SK-N-SH (cell line): Measurements from ENCODE around the gene HCN1. TPM values are rescaled to one million over a fixed set of nuclear protein-coding genes. Genes with fewer than 3 reads are reported as not detected.

Source experiments
- CTCF ChIA-PET: fragments of 300-600, 350-600 bp; formaldehyde crosslinking; extraction: SDS; loops from one replicate; lab custom pipeline; 2021; lab: Yijun Ruan, JAX
- POLR2A ChIA-PET: fragments of 350-600 bp; sonication (Branson Sonifier 250); formaldehyde crosslinking; extraction: SDS; loops from one replicate; lab custom pipeline; 2020; ENCODE audit warnings: antibody characterized with exemption, inconsistent platforms; lab: Yijun Ruan, JAX
- DNase-seq: peaks from one replicate; pipeline ENCODE4 v3.0.0; 2012
- H2AFZ ChIP-seq: fragments of 200-600 bp; sonication (generic); 2 replicates; pipeline ENCODE4 v1.8.1; 2016; ENCODE audit warnings: antibody characterized with exemption, mild to moderate bottlenecking, low read depth
- H3F3A ChIP-seq: fragments of 200-600 bp; sonication (generic); replicated peaks from 2 replicates; pipeline ENCODE3; 2016; ENCODE audit warnings: antibody characterized with exemption, mild to moderate bottlenecking; ENCODE audit not compliant: insufficient read depth
- H3K27ac ChIP-seq, 2 experiments: fragments of 200-500 bp in 1 of 2; fragments of 200-600 bp in 1 of 2; sonication (Bioruptor generic) in 1 of 2; sonication (generic), shearing (Covaris generic) in 1 of 2; 2 replicates each; pipeline versions ENCODE4 v1.5.1 to v1.6.1; 2014 to 2016; ENCODE audit warnings: low read depth in 2 of 2, inconsistent platforms in 1 of 2, low read length in 1 of 2, mild to moderate bottlenecking in 1 of 2, mixed read lengths in 1 of 2
- H3K27me3 ChIP-seq: fragments of 200-600 bp; sonication (generic), shearing (Covaris generic); 2 replicates; pipeline ENCODE4 v1.6.1; 2016; ENCODE audit warnings: mixed run types; ENCODE audit not compliant: insufficient read depth
- H3K36me3 ChIP-seq, 2 experiments: fragments of 200-500 bp in 1 of 2; fragments of 200-600 bp in 1 of 2; sonication (Bioruptor generic) in 1 of 2; sonication (generic) in 1 of 2; replicated peaks in 1 of 2; 2 replicates each; pipeline versions ENCODE3 to v1.5.1; 2014 to 2016; ENCODE audit warnings: low read length in 1 of 2, mild to moderate bottlenecking in 1 of 2; ENCODE audit not compliant: insufficient read depth in 2 of 2, control insufficient read depth in 1 of 2
- H3K4me1 ChIP-seq, 2 experiments: fragments of 200-500 bp in 1 of 2; fragments of 200-600 bp in 1 of 2; sonication (Bioruptor generic) in 1 of 2; sonication (generic), shearing (Covaris generic) in 1 of 2; 2 replicates each; pipeline versions ENCODE4 v1.5.1 to v1.6.1; 2014 to 2016; ENCODE audit warnings: low read depth in 1 of 2, low read length in 1 of 2, mixed run types in 1 of 2; ENCODE audit not compliant: insufficient read depth in 2 of 2, control insufficient read depth in 1 of 2
- H3K4me2 ChIP-seq: fragments of 200-600 bp; sonication (generic), shearing (Covaris generic); 2 replicates; pipeline ENCODE4 v1.6.1; 2017; ENCODE audit warnings: mixed run types
- H3K4me3 ChIP-seq, 2 experiments: fragments of 200-500 bp in 1 of 2; fragments of 200-600 bp in 1 of 2; sonication (Bioruptor generic) in 1 of 2; sonication (generic), shearing (Covaris generic) in 1 of 2; 2 replicates each; pipeline versions ENCODE4 v1.5.1 to v1.8.1; 2014 to 2016; ENCODE audit warnings: low read depth in 2 of 2, inconsistent platforms in 1 of 2, low read length in 1 of 2, mild to moderate bottlenecking in 1 of 2, mixed read lengths in 1 of 2, moderate library complexity in 1 of 2
- H3K79me2 ChIP-seq: fragments of 200-600 bp; sonication (generic); 2 replicates; pipeline ENCODE4 v1.8.1; 2017; ENCODE audit warnings: mild to moderate bottlenecking; ENCODE audit not compliant: insufficient read depth
- H3K9ac ChIP-seq: fragments of 200-600 bp; sonication (generic); 2 replicates; pipeline ENCODE4 v1.6.1; 2017; ENCODE audit warnings: mixed run types
- H3K9me2 ChIP-seq: fragments of 200-600 bp; sonication (generic); 2 replicates; pipeline ENCODE4 v1.6.1; 2017; ENCODE audit warnings: mixed run types
- H3K9me3 ChIP-seq: fragments of 200-600 bp; sonication (generic); 2 replicates; pipeline ENCODE4 v1.6.1; 2017; ENCODE audit warnings: mixed run types, mild to moderate bottlenecking, moderate library complexity
- H4K20me1 ChIP-seq: fragments of 200-600 bp; sonication (generic); 2 replicates; pipeline ENCODE4 v1.6.1; 2017; ENCODE audit warnings: mild to moderate bottlenecking, mixed run types; ENCODE audit not compliant: insufficient read depth
- CHD2 ChIP-seq: fragments of 150-350 bp; IDR thresholded peaks from 2 replicates; pipeline ENCODE4 v1.6.1; 2018; ENCODE audit warnings: low read length; ENCODE audit not compliant: partially characterized antibody
- EP300 ChIP-seq, 2 experiments: IDR thresholded peaks; 2 replicates each; pipeline versions ENCODE4 v1.4.0 to v1.6.1; 2012; ENCODE audit warnings: borderline replicate concordance in 1 of 2, low read depth in 1 of 2, low read length in 1 of 2
- EZH2phosphoT487 ChIP-seq: fragments of 200-600 bp; sonication (generic); IDR thresholded peaks from 2 replicates; pipeline ENCODE4 v1.6.1; 2017; ENCODE audit warnings: low read depth, mixed run types, mild to moderate bottlenecking, antibody characterized with exemption, moderate library complexity, borderline replicate concordance
- FOXJ3 ChIP-seq: sonication (generic); formaldehyde crosslinking; IDR thresholded peaks from 2 replicates; pipeline ENCODE4 v1.5.1; 2020; ENCODE audit warnings: mild to moderate bottlenecking, missing genetic modification reagents
- FOXM1 ChIP-seq: IDR thresholded peaks from 2 replicates; pipeline ENCODE4 v1.4.0; 2012; ENCODE audit warnings: low read depth, mild to moderate bottlenecking
- GATA2 ChIP-seq: sonication (generic); formaldehyde crosslinking; IDR thresholded peaks from 2 replicates; pipeline ENCODE4 v1.5.0; 2020; ENCODE audit warnings: mild to moderate bottlenecking, missing genetic modification reagents
- JUND ChIP-seq: IDR thresholded peaks from 2 replicates; pipeline ENCODE4 v1.4.0; 2012
- MEF2A ChIP-seq: IDR thresholded peaks from 2 replicates; pipeline ENCODE4 v1.4.0; 2012; ENCODE audit warnings: low read depth, borderline replicate concordance
- MXI1 ChIP-seq: IDR thresholded peaks from 2 replicates; pipeline ENCODE4 v1.6.1; 2012; ENCODE audit warnings: mild to moderate bottlenecking, low read depth, low read length, improper control_type of control experiment
- NFIC ChIP-seq: IDR thresholded peaks from 2 replicates; pipeline ENCODE4 v1.4.0; 2012; ENCODE audit warnings: borderline replicate concordance
- PBX3 ChIP-seq: IDR thresholded peaks from 2 replicates; pipeline ENCODE4; 2012
- RAD21 ChIP-seq: IDR thresholded peaks from 2 replicates; pipeline ENCODE4 v1.6.1; 2012; ENCODE audit warnings: mild to moderate bottlenecking, low read length
- RCOR1 ChIP-seq: fragments of 150-350 bp; IDR thresholded peaks from 2 replicates; pipeline ENCODE4 v1.6.1; 2017; ENCODE audit warnings: antibody characterized with exemption, low read length
- RFX5 ChIP-seq: IDR thresholded peaks from 2 replicates; pipeline ENCODE4 v1.6.1; 2012; ENCODE audit warnings: mild to moderate bottlenecking, improper control_type of control experiment, low read length
- RXRA ChIP-seq: IDR thresholded peaks from 2 replicates; pipeline ENCODE4 v1.4.0; 2012; ENCODE audit warnings: low read depth, mild to moderate bottlenecking, borderline replicate concordance
- SIN3A ChIP-seq: IDR thresholded peaks from 2 replicates; pipeline ENCODE4 v1.6.1; 2012; ENCODE audit warnings: low read depth, mild to moderate bottlenecking, low read length, moderate library complexity, borderline replicate concordance
- TAF1 ChIP-seq: IDR thresholded peaks from 2 replicates; pipeline ENCODE4 v1.6.1; 2012; ENCODE audit warnings: low read depth, mild to moderate bottlenecking, low read length, moderate library complexity, borderline replicate concordance
- TCF12 ChIP-seq: IDR thresholded peaks from 2 replicates; pipeline ENCODE4 v1.4.0; 2012
- TEAD4 ChIP-seq: IDR thresholded peaks from 2 replicates; pipeline ENCODE4 v1.4.0; 2012; ENCODE audit warnings: mild to moderate bottlenecking, borderline replicate concordance; ENCODE audit not compliant: insufficient read depth
- USF2 ChIP-seq: fragments of 150-350 bp; IDR thresholded peaks from 2 replicates; pipeline ENCODE4 v1.6.1; 2017; ENCODE audit warnings: antibody characterized with exemption, low read length, low read depth, borderline replicate concordance
- YY1 ChIP-seq: IDR thresholded peaks from 2 replicates; pipeline ENCODE4 v1.4.0; 2012; ENCODE audit warnings: low read depth, mild to moderate bottlenecking
- WGBS: methylation state at CpG from one replicate; pipeline ENCODE4 v1.1.6; 2017; ENCODE audit warnings: low lambda C conversion rate; 5-methylcytosine and 5-hydroxymethylcytosine counted together
- polyA plus RNA-seq, 3 experiments: library from polyadenylated mRNA; depleted of rRNA; stranded (reverse); fragments of >200 nt; gene quantifications; 2 replicates each; pipeline ENCODE4 v1.2.3, GENCODE V29; 2012
- TF ChIP-seq, protein P1 (sequence below): IDR thresholded peaks from 2 replicates; pipeline ENCODE4 v1.6.1; 2012; ENCODE audit warnings: mild to moderate bottlenecking, low read depth, low read length, moderate library complexity
- TF ChIP-seq, protein P2 (sequence below): IDR thresholded peaks from 2 replicates; pipeline ENCODE4 v1.4.0; 2012; ENCODE audit warnings: low read depth
- TF ChIP-seq, protein P3 (sequence below): IDR thresholded peaks from 2 replicates; pipeline ENCODE4 v1.4.0; 2012; ENCODE audit warnings: low read depth, borderline replicate concordance
- TF ChIP-seq, protein P4 (sequence below): fragments of 200-600 bp; sonication (generic); IDR thresholded peaks from 2 replicates; pipeline ENCODE4 v1.6.1; 2017; ENCODE audit warnings: antibody characterized with exemption, mild to moderate bottlenecking, moderate library complexity

The HCN1 gene
- polyA plus RNA-seq, 1 of the 3 experiments (the other 2 are of a cell fraction), result not detected

- Histone ChIP-seq H3K4me2 (peak overlapping the region; percentile 20; the same call in 1 of the 2 replicates), H4K20me1 (no peaks in the 10 kb centered on the region), H3K9ac (no peak overlapping the region), H3K27ac (peak overlapping the region; percentile 65 to 83), H3F3A (peaks cover 16% of the 10 kb centered on the region), H3K9me2 (no peaks in the 10 kb centered on the region), H3K4me3 (peak overlapping the region in 1 of 2 experiments; percentile 18; a peak in 2 of 4 replicates), H3K79me2 (no peaks in the 10 kb centered on the region), H3K9me3 (no peaks in the 10 kb centered on the region), H3K36me3 (no peaks in the 10 kb centered on the region), H2AFZ (peak overlapping the region; percentile 6; the same call in 1 of the 2 replicates), H3K27me3 (no peaks in the 10 kb centered on the region), H3K4me1 (peaks cover 0 to 23% of the 10 kb centered on the region in 2 experiments; a peak in 2 of 4 replicates)
- 5% methylated on average over 6 of the region's 6 CpGs for WGBS
- POLR2A ChIA-PET, result no interaction called here
- no peak for DNase-seq
- CTCF ChIA-PET, result interaction anchor here (0.6 to 0.9 kb wide), 2 partner anchors 12 to 126 kb away, joined by 3 read pairs; no protein-coding TSS in a partner anchor
- no peak for TF ChIP-seq FOXJ3 (CRISPR knock-in tag)
- peak; percentile 64 for TF ChIP-seq NFIC
- TF ChIP-seq RAD21, result no peak
- peak; percentile 12; the same call in 1 of the 2 replicates for TF ChIP-seq FOXM1
- TF ChIP-seq RXRA, result no peak
- no peak for TF ChIP-seq RFX5
- TF ChIP-seq, protein P1, sequence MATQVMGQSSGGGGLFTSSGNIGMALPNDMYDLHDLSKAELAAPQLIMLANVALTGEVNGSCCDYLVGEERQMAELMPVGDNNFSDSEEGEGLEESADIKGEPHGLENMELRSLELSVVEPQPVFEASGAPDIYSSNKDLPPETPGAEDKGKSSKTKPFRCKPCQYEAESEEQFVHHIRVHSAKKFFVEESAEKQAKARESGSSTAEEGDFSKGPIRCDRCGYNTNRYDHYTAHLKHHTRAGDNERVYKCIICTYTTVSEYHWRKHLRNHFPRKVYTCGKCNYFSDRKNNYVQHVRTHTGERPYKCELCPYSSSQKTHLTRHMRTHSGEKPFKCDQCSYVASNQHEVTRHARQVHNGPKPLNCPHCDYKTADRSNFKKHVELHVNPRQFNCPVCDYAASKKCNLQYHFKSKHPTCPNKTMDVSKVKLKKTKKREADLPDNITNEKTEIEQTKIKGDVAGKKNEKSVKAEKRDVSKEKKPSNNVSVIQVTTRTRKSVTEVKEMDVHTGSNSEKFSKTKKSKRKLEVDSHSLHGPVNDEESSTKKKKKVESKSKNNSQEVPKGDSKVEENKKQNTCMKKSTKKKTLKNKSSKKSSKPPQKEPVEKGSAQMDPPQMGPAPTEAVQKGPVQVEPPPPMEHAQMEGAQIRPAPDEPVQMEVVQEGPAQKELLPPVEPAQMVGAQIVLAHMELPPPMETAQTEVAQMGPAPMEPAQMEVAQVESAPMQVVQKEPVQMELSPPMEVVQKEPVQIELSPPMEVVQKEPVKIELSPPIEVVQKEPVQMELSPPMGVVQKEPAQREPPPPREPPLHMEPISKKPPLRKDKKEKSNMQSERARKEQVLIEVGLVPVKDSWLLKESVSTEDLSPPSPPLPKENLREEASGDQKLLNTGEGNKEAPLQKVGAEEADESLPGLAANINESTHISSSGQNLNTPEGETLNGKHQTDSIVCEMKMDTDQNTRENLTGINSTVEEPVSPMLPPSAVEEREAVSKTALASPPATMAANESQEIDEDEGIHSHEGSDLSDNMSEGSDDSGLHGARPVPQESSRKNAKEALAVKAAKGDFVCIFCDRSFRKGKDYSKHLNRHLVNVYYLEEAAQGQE, result no peak
- TF ChIP-seq PBX3, result peak; percentile 85
- no peak for TF ChIP-seq GATA2 (CRISPR knock-in tag)
- 0 out of 2 replicates have a peak, but pooled peaks have one; percentile 10 for TF ChIP-seq TEAD4
- no peak for TF ChIP-seq RCOR1
- no peak for TF ChIP-seq SIN3A
- TF ChIP-seq JUND, result peak; percentile 47; the same call in 1 of the 2 replicates
- TF ChIP-seq, protein P2, sequence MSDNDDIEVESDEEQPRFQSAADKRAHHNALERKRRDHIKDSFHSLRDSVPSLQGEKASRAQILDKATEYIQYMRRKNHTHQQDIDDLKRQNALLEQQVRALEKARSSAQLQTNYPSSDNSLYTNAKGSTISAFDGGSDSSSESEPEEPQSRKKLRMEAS, result peak; percentile 71
- TF ChIP-seq, protein P3, sequence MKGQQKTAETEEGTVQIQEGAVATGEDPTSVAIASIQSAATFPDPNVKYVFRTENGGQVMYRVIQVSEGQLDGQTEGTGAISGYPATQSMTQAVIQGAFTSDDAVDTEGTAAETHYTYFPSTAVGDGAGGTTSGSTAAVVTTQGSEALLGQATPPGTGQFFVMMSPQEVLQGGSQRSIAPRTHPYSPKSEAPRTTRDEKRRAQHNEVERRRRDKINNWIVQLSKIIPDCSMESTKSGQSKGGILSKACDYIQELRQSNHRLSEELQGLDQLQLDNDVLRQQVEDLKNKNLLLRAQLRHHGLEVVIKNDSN, result no peak
- peak; percentile 61 for TF ChIP-seq TCF12
- TF ChIP-seq MXI1, result no peak
- TF ChIP-seq MEF2A, result no peak
- no peak for TF ChIP-seq CHD2
- no peak for TF ChIP-seq TAF1
- TF ChIP-seq EP300 (IDR thresholded peaks at IDR 0.05; ENCODE audit: borderline replicate concordance in 1 of 2, low read depth in 1 of 2, low read length in 1 of 2), result peak; percentile 16 to 32; a peak in 1 of 4 replicates
- TF ChIP-seq EZH2phosphoT487, result no peak
- no peak for TF ChIP-seq YY1
- TF ChIP-seq, protein P4, sequence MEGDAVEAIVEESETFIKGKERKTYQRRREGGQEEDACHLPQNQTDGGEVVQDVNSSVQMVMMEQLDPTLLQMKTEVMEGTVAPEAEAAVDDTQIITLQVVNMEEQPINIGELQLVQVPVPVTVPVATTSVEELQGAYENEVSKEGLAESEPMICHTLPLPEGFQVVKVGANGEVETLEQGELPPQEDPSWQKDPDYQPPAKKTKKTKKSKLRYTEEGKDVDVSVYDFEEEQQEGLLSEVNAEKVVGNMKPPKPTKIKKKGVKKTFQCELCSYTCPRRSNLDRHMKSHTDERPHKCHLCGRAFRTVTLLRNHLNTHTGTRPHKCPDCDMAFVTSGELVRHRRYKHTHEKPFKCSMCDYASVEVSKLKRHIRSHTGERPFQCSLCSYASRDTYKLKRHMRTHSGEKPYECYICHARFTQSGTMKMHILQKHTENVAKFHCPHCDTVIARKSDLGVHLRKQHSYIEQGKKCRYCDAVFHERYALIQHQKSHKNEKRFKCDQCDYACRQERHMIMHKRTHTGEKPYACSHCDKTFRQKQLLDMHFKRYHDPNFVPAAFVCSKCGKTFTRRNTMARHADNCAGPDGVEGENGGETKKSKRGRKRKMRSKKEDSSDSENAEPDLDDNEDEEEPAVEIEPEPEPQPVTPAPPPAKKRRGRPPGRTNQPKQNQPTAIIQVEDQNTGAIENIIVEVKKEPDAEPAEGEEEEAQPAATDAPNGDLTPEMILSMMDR, result no peak
- TF ChIP-seq USF2, result no peak
These were observed 310.7 kb downstream of the HCN1 start for GRCh38 chr5:45385321-45386058.
